ENCODE measurements around the gene CYP1B1. TPM values are rescaled to one million over a fixed set of nuclear protein-coding genes. Genes with fewer than 3 reads are reported as not detected.

Gene CYP1B1
- total and polyA plus RNA-seq, 2 of the 4 experiments (the other 2 are of a cell fraction): 0.65 to 1.1 TPM

DNA sequence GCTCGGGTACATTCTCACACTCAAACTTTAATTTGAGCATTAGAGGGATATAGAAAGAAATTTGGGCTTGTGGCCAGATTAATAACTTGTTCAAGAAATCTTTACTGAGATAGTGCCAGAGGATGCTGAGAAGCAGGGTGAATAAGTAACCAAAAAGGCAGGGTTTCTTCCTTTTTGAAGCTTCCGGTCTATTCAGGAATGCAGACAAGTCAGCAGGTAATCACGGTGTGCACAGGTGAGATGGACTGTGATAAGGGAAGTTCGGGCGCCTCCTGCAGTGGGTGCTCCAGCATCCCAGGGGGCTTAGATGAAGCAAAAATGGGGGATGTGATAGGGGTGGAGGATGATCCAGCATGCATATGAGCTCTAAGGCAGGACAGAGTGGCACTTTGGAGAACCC, 44.9 kb upstream of the CYP1B1 start:
- BruUV-seq (replicated peaks): no TSS peak
- no peak overlapping the region for H2BK5ac ChIP-seq (ENCODE audit: low read depth, low read length, poor library complexity, severe bottlenecking)
- intact Hi-C loops (cut with micrococcal nuclease): no loop called here
- no peaks in the 10 kb centered on the region for H3K9me3 ChIP-seq (ENCODE audit: control insufficient read depth, insufficient read depth, low read length)
- H2AK9ac ChIP-seq (replicated peaks; ENCODE audit: low read depth, low read length, poor library complexity): no peak overlapping the region
- no peak overlapping the region for H3K9ac ChIP-seq (ENCODE audit: low read depth, low read length)
- H3K27ac ChIP-seq (ENCODE audit: insufficient read depth, low read length): no peak overlapping the region
- no peak overlapping the region for H2BK15ac ChIP-seq (ENCODE audit: low read depth, low read length)
- no peak overlapping the region for H2BK20ac ChIP-seq (ENCODE audit: low read depth, low read length)
- no peak overlapping the region for H2AK5ac ChIP-seq (ENCODE audit: low read depth, low read length)
- TF ChIP-seq CHD1 (IDR thresholded peaks at IDR 0.05; ENCODE audit: low read depth, low read length) (no peak), MXI1 (IDR thresholded peaks at IDR 0.05; ENCODE audit: borderline replicate concordance, low read depth, low read length) (no peak), NFE2L2 (IDR thresholded peaks at IDR 0.05; ENCODE audit: low read depth, low read length) (no peak), RFX5 (IDR thresholded peaks at IDR 0.05; ENCODE audit: low read depth, low read length) (no peak), USF2 (IDR thresholded peaks at IDR 0.05; ENCODE audit: low read depth, low read length) (no peak), FOS (IDR thresholded peaks at IDR 0.05; ENCODE audit: low read depth, low read length) (no peak), MAFK (IDR thresholded peaks at IDR 0.05; ENCODE audit: low read depth, low read length) (no peak), BHLHE40 (IDR thresholded peaks at IDR 0.05; ENCODE audit: low read depth, low read length) (no peak), ELK1 (IDR thresholded peaks at IDR 0.05; ENCODE audit: borderline replicate concordance, low read depth, low read length) (no peak)
- TF ChIP-seq, protein P1, sequence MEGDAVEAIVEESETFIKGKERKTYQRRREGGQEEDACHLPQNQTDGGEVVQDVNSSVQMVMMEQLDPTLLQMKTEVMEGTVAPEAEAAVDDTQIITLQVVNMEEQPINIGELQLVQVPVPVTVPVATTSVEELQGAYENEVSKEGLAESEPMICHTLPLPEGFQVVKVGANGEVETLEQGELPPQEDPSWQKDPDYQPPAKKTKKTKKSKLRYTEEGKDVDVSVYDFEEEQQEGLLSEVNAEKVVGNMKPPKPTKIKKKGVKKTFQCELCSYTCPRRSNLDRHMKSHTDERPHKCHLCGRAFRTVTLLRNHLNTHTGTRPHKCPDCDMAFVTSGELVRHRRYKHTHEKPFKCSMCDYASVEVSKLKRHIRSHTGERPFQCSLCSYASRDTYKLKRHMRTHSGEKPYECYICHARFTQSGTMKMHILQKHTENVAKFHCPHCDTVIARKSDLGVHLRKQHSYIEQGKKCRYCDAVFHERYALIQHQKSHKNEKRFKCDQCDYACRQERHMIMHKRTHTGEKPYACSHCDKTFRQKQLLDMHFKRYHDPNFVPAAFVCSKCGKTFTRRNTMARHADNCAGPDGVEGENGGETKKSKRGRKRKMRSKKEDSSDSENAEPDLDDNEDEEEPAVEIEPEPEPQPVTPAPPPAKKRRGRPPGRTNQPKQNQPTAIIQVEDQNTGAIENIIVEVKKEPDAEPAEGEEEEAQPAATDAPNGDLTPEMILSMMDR (conservative IDR thresholded peaks at IDR 0.05; ENCODE audit: low read depth, low read length): no peak
- no CpG with 5 or more reads among the region's 5 CpGs for WGBS, 2 experiments (ENCODE audit: extremely low coverage in 2 of 2, insufficient read length in 1 of 2)
- DNase-seq: no peak
- no peak overlapping the region for H3K4ac ChIP-seq (ENCODE audit: low read depth, low read length)
- no peak overlapping the region for H4K8ac ChIP-seq (ENCODE audit: low read depth in 2 of 2, low read length in 2 of 2)
- H3K23ac ChIP-seq (ENCODE audit: low read depth, low read length): no peak overlapping the region
- in situ Hi-C loops (cut with MboI; ENCODE audit: low sequenced_read_pairs): no loop called here
- ChIA-PET POLR2A (ENCODE audit: unreplicated experiment) (no interaction called here), CTCF (no interaction called here)
- no peak overlapping the region for H3K4me3 ChIP-seq (ENCODE audit: insufficient read depth, low read depth, low read length)
- dilution Hi-C loops (cut with HindIII; ENCODE audit: low sequenced_read_pairs, unreplicated experiment): no loop called here
- peaks cover 18% of the 10 kb centered on the region; the same call in 1 of the 2 replicates for H3K27me3 ChIP-seq (ENCODE audit: control insufficient read depth, insufficient read depth, low read length)
- H2AFZ ChIP-seq (replicated peaks; ENCODE audit: low read length, poor library complexity): no peak overlapping the region
- no peak overlapping the region for H3K18ac ChIP-seq (ENCODE audit: low read depth, low read length)
- H3K56ac ChIP-seq (ENCODE audit: extremely low read depth, insufficient read depth, low read length): no peak overlapping the region
- no peak overlapping the region for H4K91ac ChIP-seq (ENCODE audit: insufficient read depth, low read depth, low read length)
- H3K4me1 ChIP-seq (ENCODE audit: control insufficient read depth, insufficient read depth, low read length): peaks cover 3% of the 10 kb centered on the region; the same call in 1 of the 2 replicates
- H3K14ac ChIP-seq (replicated peaks; ENCODE audit: low read depth, low read length): no peak overlapping the region
- H4K20me1 ChIP-seq (ENCODE audit: insufficient read depth, low read length): no peaks in the 10 kb centered on the region
- no peak overlapping the region for H4K5ac ChIP-seq (ENCODE audit: low read depth, low read length)
- H3K9me1 ChIP-seq (ENCODE audit: insufficient read depth, low read length): no peaks in the 10 kb centered on the region
- H3K36me3 ChIP-seq (ENCODE audit: control insufficient read depth, insufficient read depth, low read length): no peaks in the 10 kb centered on the region
- no peak overlapping the region for H3K4me2 ChIP-seq (ENCODE audit: low read depth, low read length)
- H3K79me1 ChIP-seq (ENCODE audit: low read depth in 1 of 2, low read length in 2 of 2): no peaks in the 10 kb centered on the region
- no peak for ATAC-seq (ENCODE audit: low read depth)
- no peak overlapping the region for H2BK120ac ChIP-seq (ENCODE audit: low read depth, low read length)

Measured in IMR-90 (cell line).